ENCODE data around the gene NOL8. TPM values are rescaled to one million over a fixed set of nuclear protein-coding genes. Genes with fewer than 3 reads are reported as not detected.

Gene NOL8
- total RNA-seq, 1 experiment from 2014 or later = 41.8 TPM

DNA sequence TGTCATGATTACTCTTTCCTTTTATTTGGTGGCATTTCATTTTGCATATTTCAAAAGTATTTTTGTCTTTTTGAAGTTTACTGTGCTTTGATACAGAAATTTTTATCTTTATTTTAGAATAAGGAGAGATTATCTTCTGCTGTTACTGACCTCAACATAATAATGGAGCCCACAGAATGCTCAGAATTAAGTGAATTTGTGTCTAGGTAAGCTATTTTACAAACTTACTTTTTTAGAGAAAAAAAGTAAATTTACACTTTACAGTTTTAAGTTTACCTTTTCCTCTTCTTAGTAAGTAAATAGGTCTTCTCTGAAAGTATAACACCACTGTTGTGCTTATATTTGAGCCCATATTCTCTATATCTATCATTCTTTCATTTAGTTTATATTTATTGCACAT lies 20.4 kb upstream of the NOL8 start:
- TF ChIP-seq, protein P1, sequence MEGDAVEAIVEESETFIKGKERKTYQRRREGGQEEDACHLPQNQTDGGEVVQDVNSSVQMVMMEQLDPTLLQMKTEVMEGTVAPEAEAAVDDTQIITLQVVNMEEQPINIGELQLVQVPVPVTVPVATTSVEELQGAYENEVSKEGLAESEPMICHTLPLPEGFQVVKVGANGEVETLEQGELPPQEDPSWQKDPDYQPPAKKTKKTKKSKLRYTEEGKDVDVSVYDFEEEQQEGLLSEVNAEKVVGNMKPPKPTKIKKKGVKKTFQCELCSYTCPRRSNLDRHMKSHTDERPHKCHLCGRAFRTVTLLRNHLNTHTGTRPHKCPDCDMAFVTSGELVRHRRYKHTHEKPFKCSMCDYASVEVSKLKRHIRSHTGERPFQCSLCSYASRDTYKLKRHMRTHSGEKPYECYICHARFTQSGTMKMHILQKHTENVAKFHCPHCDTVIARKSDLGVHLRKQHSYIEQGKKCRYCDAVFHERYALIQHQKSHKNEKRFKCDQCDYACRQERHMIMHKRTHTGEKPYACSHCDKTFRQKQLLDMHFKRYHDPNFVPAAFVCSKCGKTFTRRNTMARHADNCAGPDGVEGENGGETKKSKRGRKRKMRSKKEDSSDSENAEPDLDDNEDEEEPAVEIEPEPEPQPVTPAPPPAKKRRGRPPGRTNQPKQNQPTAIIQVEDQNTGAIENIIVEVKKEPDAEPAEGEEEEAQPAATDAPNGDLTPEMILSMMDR (IDR thresholded peaks at IDR 0.05; ENCODE audit: unreplicated experiment) = no peak
- CTCF ChIA-PET = interaction anchor here (1.6 to 3.4 kb wide), 2 partner anchors 17 to 289 kb away, joined by 4 to 24 read pairs; no protein-coding TSS in a partner anchor
- DNase-seq (ENCODE audit: unreplicated experiment) = no peak
- H3K27me3 Mint-ChIP-seq (ENCODE audit: insufficient read depth, unreplicated experiment) = no peaks in the 10 kb centered on the region
- H3K4me1 Mint-ChIP-seq (ENCODE audit: insufficient read depth, unreplicated experiment) = no peaks in the 10 kb centered on the region
- H3K36me3 Mint-ChIP-seq (ENCODE audit: insufficient read depth, unreplicated experiment) = peaks cover 5% of the 10 kb centered on the region
- no peak overlapping the region for H3K4me3 Mint-ChIP-seq (ENCODE audit: unreplicated experiment)
- POLR2A ChIA-PET = no interaction called here
- intact Hi-C loops (cut with micrococcal nuclease) = no loop called here
- no TSS peak for BruUV-seq (replicated peaks)
- H3K27ac Mint-ChIP-seq (ENCODE audit: low read depth, unreplicated experiment) = no peak overlapping the region
- no peaks in the 10 kb centered on the region for H3K9me3 Mint-ChIP-seq (ENCODE audit: unreplicated experiment)

DNA sequence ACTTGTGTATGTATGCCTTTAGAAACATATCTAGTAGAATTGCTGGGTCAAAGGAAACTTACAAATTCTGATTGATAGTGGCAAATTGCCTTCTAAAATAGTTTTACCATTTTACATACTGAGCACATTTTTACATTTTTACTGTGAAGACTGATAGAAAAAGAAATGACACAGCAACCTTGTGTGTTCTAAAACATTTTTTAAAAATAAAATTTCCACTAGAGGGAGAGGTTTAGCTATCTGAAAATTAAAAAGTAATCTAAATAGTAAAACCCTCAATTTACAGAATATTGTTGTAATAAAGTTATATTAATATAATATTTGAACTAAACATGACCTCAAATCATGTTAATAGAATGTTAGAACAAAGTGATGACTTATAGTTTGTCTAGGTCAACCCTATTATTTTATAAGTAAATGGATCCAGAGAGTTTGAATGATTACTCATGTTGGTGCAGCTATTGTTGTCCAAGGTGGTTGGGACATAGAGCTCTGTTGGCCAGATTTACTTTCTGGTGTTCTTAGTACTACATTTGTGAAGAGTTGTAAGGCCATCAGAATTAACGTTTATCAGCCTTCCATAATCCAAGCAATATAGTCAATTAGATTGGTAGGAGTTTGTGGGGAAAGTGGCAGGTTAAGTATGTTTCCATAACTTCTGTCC lies 17.8 kb upstream of the NOL8 start:
- intact Hi-C loops (cut with micrococcal nuclease) = loop anchor here (1.0 to 5.0 kb wide), 4 partner anchors 96 to 449 kb away; no protein-coding TSS in a partner anchor
- H3K27ac Mint-ChIP-seq (ENCODE audit: low read depth, unreplicated experiment) = peak overlapping the region; percentile 48
- TF ChIP-seq, protein P1 (IDR thresholded peaks at IDR 0.05; ENCODE audit: unreplicated experiment) = peak; percentile 32
- no TSS peak for BruUV-seq (replicated peaks)
- H3K36me3 Mint-ChIP-seq (ENCODE audit: insufficient read depth, unreplicated experiment) = peaks cover 14% of the 10 kb centered on the region
- no peaks in the 10 kb centered on the region for H3K9me3 Mint-ChIP-seq (ENCODE audit: unreplicated experiment)
- ChIA-PET POLR2A (interaction anchor here (0.9 to 2.9 kb wide), 8 partner anchors 11 to 328 kb away, joined by 3 to 11 read pairs (median 4); partner anchors contain the start of gene CENPP), CTCF (interaction anchor here (0.6 to 3.4 kb wide), 23 partner anchors 9 to 447 kb away, joined by 3 to 24 read pairs (median 3); no protein-coding TSS in a partner anchor)
- H3K4me1 Mint-ChIP-seq (ENCODE audit: insufficient read depth, unreplicated experiment) = no peaks in the 10 kb centered on the region
- no peak overlapping the region for H3K4me3 Mint-ChIP-seq (ENCODE audit: unreplicated experiment)
- no peak for DNase-seq (ENCODE audit: unreplicated experiment)
- no peaks in the 10 kb centered on the region for H3K27me3 Mint-ChIP-seq (ENCODE audit: insufficient read depth, unreplicated experiment)

DNA sequence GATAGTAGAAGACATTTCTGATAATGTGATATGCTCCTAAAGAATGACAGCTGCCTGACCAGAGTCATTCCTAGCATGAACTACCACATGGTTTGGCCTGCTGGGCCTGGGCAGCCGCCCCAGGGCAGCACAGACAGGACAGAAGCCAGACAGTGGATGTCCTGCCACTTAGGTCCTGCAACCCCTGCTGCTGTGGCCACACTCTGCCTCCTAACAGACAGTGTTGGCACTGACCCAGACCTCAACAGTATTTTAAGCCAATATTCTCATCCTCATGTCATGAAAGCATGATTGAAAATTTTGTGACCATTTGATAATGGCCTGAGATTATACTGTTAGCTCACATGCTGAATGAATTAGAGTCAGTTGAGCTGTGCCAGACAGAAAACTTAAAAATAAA lies 16.4 kb upstream of the NOL8 start:
- H3K9me3 Mint-ChIP-seq (ENCODE audit: unreplicated experiment) = no peaks in the 10 kb centered on the region
- DNase-seq (ENCODE audit: unreplicated experiment) = no peak
- H3K4me3 Mint-ChIP-seq (ENCODE audit: unreplicated experiment) = no peak overlapping the region
- no peaks in the 10 kb centered on the region for H3K27me3 Mint-ChIP-seq (ENCODE audit: insufficient read depth, unreplicated experiment)
- TF ChIP-seq, protein P1 (IDR thresholded peaks at IDR 0.05; ENCODE audit: unreplicated experiment) = no peak
- POLR2A ChIA-PET = interaction anchor here (1.4 to 2.9 kb wide), 2 partner anchors 13 to 163 kb away, joined by 4 to 10 read pairs; no protein-coding TSS in a partner anchor
- intact Hi-C loops (cut with micrococcal nuclease) = loop anchor here (5.0 kb wide), 2 partner anchors 166 to 451 kb away; no protein-coding TSS in a partner anchor
- CTCF ChIA-PET = interaction anchor here (0.7 kb wide), 1 partner anchor 236 kb away, joined by 3 read pairs; no protein-coding TSS in a partner anchor
- no TSS peak for BruUV-seq (replicated peaks)
- H3K36me3 Mint-ChIP-seq (ENCODE audit: insufficient read depth, unreplicated experiment) = peaks cover 9% of the 10 kb centered on the region
- H3K27ac Mint-ChIP-seq (ENCODE audit: low read depth, unreplicated experiment) = no peak overlapping the region
- no peaks in the 10 kb centered on the region for H3K4me1 Mint-ChIP-seq (ENCODE audit: insufficient read depth, unreplicated experiment)

DNA sequence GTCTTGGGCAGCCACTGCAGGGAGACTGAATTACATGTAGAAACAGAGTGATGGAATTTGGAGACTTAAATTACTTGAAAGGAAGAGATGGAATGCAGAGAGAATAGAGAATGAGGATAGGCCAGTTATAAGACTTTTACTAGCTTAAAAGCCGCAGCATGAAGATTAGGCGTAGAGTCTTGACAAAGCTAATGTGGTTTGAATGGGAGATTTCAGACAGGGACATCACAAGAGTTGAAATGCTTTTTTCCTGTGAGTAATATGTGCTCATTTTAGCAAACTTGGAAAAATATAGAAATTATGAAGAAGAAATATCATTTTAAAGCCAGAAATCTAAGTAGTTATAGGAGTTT lies 8.1 kb upstream of the NOL8 start:
- BruUV-seq (replicated peaks) = no TSS peak
- POLR2A ChIA-PET = interaction anchor here (0.6 to 3.3 kb wide), 5 partner anchors 9 to 219 kb away, joined by 3 to 8 read pairs (median 3); no protein-coding TSS in a partner anchor
- intact Hi-C loops (cut with micrococcal nuclease) = no loop called here
- TF ChIP-seq, protein P1 (IDR thresholded peaks at IDR 0.05; ENCODE audit: unreplicated experiment) = no peak
- no peaks in the 10 kb centered on the region for H3K9me3 Mint-ChIP-seq (ENCODE audit: unreplicated experiment)
- CTCF ChIA-PET = interaction anchor here (0.6 to 2.3 kb wide), 5 partner anchors 10 to 458 kb away, joined by 3 to 16 read pairs (median 3); no protein-coding TSS in a partner anchor
- H3K27ac Mint-ChIP-seq (ENCODE audit: low read depth, unreplicated experiment) = peak overlapping the region; percentile 13
- no peaks in the 10 kb centered on the region for H3K27me3 Mint-ChIP-seq (ENCODE audit: insufficient read depth, unreplicated experiment)
- peaks cover 10% of the 10 kb centered on the region for H3K36me3 Mint-ChIP-seq (ENCODE audit: insufficient read depth, unreplicated experiment)
- no peak for DNase-seq (ENCODE audit: unreplicated experiment)
- H3K4me1 Mint-ChIP-seq (ENCODE audit: insufficient read depth, unreplicated experiment) = peaks cover 12% of the 10 kb centered on the region
- no peak overlapping the region for H3K4me3 Mint-ChIP-seq (ENCODE audit: unreplicated experiment)
